ENCODE results near the gene ABL2.

Gene ABL2

DNA sequence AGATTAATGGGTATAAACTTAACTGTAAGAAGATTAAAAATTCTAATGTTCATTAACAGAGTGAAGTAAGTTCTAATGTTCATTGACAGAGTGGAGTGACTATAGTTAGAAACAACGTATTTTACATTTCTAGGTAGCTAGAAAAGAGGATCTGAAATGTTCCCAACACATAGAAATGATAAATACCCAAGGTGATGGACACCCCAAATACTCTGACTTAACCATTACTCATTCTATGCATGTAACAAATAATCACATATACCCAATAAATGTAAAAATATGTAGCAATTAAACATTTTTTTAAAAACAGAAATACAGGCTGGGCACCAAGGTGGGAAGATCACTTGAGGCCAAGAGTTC is 62.1 kb downstream of the ABL2 start:
- Histone ChIP-seq H3K4me1 (ENCODE audit: control insufficient read depth, insufficient read depth, low read length) (peaks cover 10% of the 10 kb centered on the region), H3K27me3 (ENCODE audit: control insufficient read depth, insufficient read depth, low read length) (no peaks in the 10 kb centered on the region)

DNA sequence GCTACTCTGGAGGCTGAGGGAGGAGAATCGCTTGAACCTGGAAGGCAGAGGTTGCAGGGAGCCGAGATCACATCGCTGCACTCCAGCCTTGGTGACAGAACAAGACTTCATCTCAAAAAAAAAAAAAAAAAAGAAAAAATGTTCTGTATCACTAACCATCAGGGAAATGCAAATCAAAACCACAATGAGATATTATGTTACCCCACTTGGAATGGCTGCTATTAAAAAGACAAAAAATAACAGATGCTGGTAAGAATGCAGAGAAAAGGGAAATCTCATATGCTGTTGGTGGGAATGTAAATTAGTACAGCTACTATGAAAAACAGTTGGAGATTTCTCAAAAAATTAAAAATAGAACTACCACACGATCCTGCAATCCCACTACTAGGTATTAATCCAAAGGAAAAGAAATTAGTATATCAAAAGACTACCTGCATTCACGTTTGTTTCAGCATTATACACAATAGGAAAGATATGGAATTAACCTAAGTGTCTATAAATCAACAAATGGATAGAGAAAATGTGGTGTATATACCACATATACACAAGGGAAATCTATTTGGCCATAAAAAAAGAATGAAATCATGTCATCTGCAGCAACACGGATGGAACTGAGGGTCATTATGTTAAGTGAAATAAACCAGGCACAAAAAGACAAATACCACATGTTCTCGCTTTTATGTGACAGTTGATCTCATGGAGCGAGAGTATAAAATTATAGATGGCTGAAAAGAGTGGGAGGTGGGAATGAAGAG is 62.6 kb downstream of the ABL2 start:
- H3K36me3 ChIP-seq (ENCODE audit: control insufficient read depth, insufficient read depth, low read length): no peaks in the 10 kb centered on the region
- no peak overlapping the region for H3K4me3 ChIP-seq (ENCODE audit: low read depth, low read length)
- no peaks in the 10 kb centered on the region for H3K9me3 ChIP-seq (ENCODE audit: control insufficient read depth, insufficient read depth, low read length)

More for the DNA sequence above, 62.1 kb downstream of the ABL2 start:
- Histone ChIP-seq H3K36me3 (ENCODE audit: control insufficient read depth, insufficient read depth, low read length) (no peaks in the 10 kb centered on the region), H3K9ac (ENCODE audit: low read depth, low read length) (no peak overlapping the region), H3K4me3 (ENCODE audit: low read depth, low read length) (no peak overlapping the region), H3K9me3 (ENCODE audit: control insufficient read depth, insufficient read depth, low read length) (no peaks in the 10 kb centered on the region)

DNA sequence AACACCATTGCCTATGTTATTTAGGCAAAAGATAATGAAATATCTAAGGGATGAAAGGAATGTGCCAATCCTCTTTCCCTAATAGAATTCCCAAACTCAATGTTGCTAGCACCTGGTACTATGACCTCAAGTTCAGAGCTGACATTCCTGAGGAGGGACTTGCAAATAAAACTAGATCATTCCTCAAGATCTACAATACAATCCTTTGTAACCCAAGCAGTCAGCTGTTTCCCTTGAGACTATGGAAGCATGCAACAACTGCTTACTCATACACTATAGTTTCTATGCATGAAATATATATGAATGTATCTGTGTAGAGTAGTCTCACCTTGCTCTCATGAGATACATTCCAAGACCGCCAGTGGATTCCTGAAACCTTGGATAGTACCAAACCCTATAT is 65.0 kb downstream of the ABL2 start:
- Histone ChIP-seq H3K4me1 (ENCODE audit: control insufficient read depth, insufficient read depth, low read length) (peaks cover 8% of the 10 kb centered on the region), H3K27me3 (ENCODE audit: control insufficient read depth, insufficient read depth, low read length) (no peaks in the 10 kb centered on the region), H3K9me3 (ENCODE audit: control insufficient read depth, insufficient read depth, low read length) (no peaks in the 10 kb centered on the region), H3K9ac (ENCODE audit: low read depth, low read length) (no peak overlapping the region), H3K4me3 (ENCODE audit: low read depth, low read length) (no peak overlapping the region), H3K36me3 (ENCODE audit: control insufficient read depth, insufficient read depth, low read length) (no peaks in the 10 kb centered on the region)

More for the DNA sequence above, 62.6 kb downstream of the ABL2 start:
- H3K9ac ChIP-seq (ENCODE audit: low read depth, low read length): no peak overlapping the region
- no peaks in the 10 kb centered on the region for H3K27me3 ChIP-seq (ENCODE audit: control insufficient read depth, insufficient read depth, low read length)
- peaks cover 10% of the 10 kb centered on the region for H3K4me1 ChIP-seq (ENCODE audit: control insufficient read depth, insufficient read depth, low read length)

DNA sequence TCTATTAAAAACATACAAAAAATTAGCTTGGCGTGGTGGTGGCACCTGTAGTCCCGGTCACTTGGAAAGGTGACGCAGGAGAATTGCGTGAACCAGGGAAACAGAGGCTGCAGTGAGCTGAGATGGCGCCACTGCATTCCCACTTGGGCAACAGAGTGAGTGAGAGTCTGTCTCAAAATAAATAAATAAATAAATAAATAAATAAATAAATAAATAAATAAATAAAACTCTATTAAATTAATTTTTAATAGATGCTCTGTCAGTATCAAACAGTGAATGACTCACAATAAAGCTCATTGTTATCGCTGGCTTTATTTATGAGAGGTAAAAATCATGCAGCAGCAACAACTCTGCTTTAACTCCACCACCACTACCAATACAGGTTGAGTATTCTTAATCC is 72.8 kb downstream of the ABL2 start:
- Histone ChIP-seq H3K36me3 (ENCODE audit: control insufficient read depth, insufficient read depth, low read length) (no peaks in the 10 kb centered on the region), H3K27me3 (ENCODE audit: control insufficient read depth, insufficient read depth, low read length) (no peaks in the 10 kb centered on the region), H3K4me1 (ENCODE audit: control insufficient read depth, insufficient read depth, low read length) (no peaks in the 10 kb centered on the region), H3K4me3 (ENCODE audit: low read depth, low read length) (no peak overlapping the region), H3K9me3 (ENCODE audit: control insufficient read depth, insufficient read depth, low read length) (no peaks in the 10 kb centered on the region), H3K9ac (ENCODE audit: low read depth, low read length) (no peak overlapping the region)

DNA sequence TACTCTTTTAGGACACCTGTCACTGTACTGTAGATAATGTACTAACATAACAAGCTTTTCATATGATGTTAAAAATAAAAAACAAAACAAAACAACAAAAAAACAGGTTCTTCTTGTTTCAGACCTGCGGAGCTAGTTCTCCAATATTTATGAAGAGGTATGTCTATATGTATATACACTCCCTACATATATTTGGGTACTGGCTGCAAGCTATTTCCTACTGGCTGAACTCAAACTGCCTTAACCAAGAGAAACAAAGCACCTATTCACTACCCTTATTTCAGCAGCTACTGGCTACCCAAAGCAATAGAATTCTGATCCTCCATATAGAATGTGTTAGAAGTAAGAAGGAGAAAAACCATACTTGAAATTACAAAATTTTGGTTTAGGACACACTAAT is 73.5 kb downstream of the ABL2 start:
- no peaks in the 10 kb centered on the region for H3K36me3 ChIP-seq (ENCODE audit: control insufficient read depth, insufficient read depth, low read length)
- no peaks in the 10 kb centered on the region for H3K9me3 ChIP-seq (ENCODE audit: control insufficient read depth, insufficient read depth, low read length)
- H3K4me3 ChIP-seq (ENCODE audit: low read depth, low read length): no peak overlapping the region
- H3K9ac ChIP-seq (ENCODE audit: low read depth, low read length): no peak overlapping the region
- H3K27me3 ChIP-seq (ENCODE audit: control insufficient read depth, insufficient read depth, low read length): no peaks in the 10 kb centered on the region
- H3K4me1 ChIP-seq (ENCODE audit: control insufficient read depth, insufficient read depth, low read length): no peaks in the 10 kb centered on the region

DNA sequence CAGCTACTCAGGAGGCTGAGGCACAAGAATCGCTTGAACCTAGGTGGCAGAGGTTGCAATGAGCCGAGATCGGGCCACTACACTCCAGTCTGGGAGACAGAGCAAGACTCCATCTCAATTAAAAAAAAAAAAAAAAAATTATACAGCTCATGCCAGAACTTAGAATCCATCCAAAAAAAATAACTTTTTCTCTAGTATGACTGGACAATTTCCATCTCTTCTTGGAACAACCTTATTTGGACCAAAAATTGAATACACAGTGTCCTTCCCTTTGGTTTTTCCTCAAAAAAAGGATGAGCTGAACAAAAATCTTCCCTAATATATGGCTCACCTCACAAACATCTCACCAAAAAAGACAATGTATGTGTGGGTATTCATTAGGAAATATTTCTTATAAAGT is 73.9 kb downstream of the ABL2 start:
- H3K27me3 ChIP-seq (ENCODE audit: control insufficient read depth, insufficient read depth, low read length): no peaks in the 10 kb centered on the region
- no peak overlapping the region for H3K4me3 ChIP-seq (ENCODE audit: low read depth, low read length)
- H3K9ac ChIP-seq (ENCODE audit: low read depth, low read length): no peak overlapping the region
- H3K36me3 ChIP-seq (ENCODE audit: control insufficient read depth, insufficient read depth, low read length): no peaks in the 10 kb centered on the region
- no peaks in the 10 kb centered on the region for H3K4me1 ChIP-seq (ENCODE audit: control insufficient read depth, insufficient read depth, low read length)
- no peaks in the 10 kb centered on the region for H3K9me3 ChIP-seq (ENCODE audit: control insufficient read depth, insufficient read depth, low read length)

DNA sequence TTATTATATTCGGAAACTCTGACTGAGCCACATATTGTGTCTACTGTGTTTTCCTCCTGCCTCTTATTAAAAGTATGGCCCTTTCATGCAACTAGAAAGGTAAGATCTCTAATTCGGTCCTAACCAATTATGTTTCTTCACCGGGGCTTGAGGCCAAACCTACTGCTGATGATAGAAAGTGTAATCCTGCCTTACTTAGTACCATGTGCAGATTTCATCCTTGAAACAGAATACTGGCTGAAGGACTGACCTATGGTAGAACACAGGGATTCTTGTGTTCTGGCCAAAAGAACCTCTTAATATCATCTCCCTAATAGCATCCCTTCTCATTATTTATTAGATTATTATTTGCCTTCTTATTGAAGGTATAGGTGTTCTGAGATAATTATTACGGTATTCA is 75.0 kb downstream of the ABL2 start:
- Histone ChIP-seq H3K4me1 (ENCODE audit: control insufficient read depth, insufficient read depth, low read length) (no peaks in the 10 kb centered on the region), H3K4me3 (ENCODE audit: low read depth, low read length) (no peak overlapping the region), H3K27me3 (ENCODE audit: control insufficient read depth, insufficient read depth, low read length) (no peaks in the 10 kb centered on the region), H3K9ac (ENCODE audit: low read depth, low read length) (no peak overlapping the region), H3K9me3 (ENCODE audit: control insufficient read depth, insufficient read depth, low read length) (peaks cover 2% of the 10 kb centered on the region), H3K36me3 (ENCODE audit: control insufficient read depth, insufficient read depth, low read length) (no peaks in the 10 kb centered on the region)

DNA sequence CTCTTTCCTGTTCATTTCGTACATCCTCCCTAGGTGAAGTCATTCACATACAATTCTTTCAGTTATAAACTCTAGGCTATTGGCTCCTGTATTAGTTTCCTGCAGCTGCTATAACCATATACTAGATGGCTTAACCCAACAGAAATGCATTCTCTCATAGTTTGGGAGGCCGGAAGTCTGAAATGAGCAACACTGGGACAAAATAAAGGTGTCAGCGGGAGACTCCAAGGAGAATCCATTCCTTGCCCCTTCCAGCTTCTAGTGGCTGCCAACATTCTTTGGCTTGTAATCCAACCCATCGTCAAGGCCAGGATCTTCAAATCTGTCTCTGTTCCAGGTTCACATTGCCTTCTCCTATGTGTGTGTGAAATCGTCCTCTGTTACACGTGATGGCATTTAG is 76.3 kb downstream of the ABL2 start:
- no peaks in the 10 kb centered on the region for H3K4me1 ChIP-seq (ENCODE audit: control insufficient read depth, insufficient read depth, low read length)
- peaks cover 2% of the 10 kb centered on the region for H3K9me3 ChIP-seq (ENCODE audit: control insufficient read depth, insufficient read depth, low read length)
- H3K4me3 ChIP-seq (ENCODE audit: low read depth, low read length): no peak overlapping the region

DNA sequence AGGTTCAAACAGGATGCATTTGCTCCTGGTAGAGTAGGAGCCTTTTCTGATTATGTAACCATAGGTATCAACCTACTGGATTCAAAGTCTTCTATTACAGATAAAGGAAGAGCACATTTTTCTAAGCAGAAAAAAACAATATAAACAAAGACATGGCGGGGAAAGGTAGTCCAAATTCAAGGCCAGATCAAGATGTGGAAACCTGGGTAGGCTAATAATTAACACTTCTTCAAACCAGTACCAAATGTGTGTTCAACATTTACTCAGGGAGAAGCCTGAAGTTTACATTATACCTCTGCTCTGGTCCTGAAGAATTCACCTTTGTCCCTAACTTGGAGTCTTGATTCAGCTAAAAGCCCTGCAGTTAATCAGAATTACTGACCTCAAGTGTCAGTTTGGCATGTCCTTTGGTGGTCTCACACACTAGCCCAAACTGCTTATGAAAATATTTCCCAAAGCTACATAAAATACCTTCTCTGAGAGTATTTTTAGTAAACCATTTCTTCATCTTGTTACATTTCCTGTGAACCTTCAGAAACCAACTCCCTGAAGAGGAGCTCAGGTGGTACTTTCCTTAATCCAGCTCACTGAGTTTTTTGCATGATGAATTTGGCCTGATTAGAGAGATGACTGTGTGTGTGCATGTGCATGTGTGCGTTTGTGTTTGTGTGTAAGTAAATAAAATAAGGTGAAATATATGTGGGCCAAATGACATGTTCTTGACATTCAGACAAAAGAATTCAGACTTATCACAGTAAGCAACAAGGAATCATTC is 77.4 kb downstream of the ABL2 start:
- Histone ChIP-seq H3K9me3 (ENCODE audit: control insufficient read depth, insufficient read depth, low read length) (peaks cover 2% of the 10 kb centered on the region), H3K27me3 (ENCODE audit: control insufficient read depth, insufficient read depth, low read length) (no peaks in the 10 kb centered on the region), H3K9ac (ENCODE audit: low read depth, low read length) (no peak overlapping the region), H3K36me3 (ENCODE audit: control insufficient read depth, insufficient read depth, low read length) (no peaks in the 10 kb centered on the region), H3K4me3 (ENCODE audit: low read depth, low read length) (no peak overlapping the region), H3K4me1 (ENCODE audit: control insufficient read depth, insufficient read depth, low read length) (no peaks in the 10 kb centered on the region)

More for the DNA sequence above, 76.3 kb downstream of the ABL2 start:
- H3K9ac ChIP-seq (ENCODE audit: low read depth, low read length): no peak overlapping the region
- no peaks in the 10 kb centered on the region for H3K27me3 ChIP-seq (ENCODE audit: control insufficient read depth, insufficient read depth, low read length)
- no peaks in the 10 kb centered on the region for H3K36me3 ChIP-seq (ENCODE audit: control insufficient read depth, insufficient read depth, low read length)

DNA sequence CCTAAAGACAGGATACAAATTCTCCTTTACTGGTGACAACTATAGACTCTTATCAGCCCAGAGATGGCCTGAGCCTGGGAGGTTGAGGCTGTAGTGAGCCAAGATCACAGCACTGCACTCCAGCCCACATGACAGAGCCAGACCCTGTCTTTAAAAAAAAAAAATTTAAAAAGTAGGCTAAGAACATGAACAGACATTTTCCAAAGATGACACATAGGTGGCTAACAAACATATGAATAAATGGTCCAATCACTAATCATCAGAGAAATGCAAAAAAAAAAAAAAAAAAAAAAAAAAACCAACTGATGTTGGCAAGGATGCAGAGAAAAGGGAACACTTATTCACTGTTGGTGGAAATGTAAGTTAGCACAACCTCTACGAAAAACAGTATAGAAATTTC is 82.6 kb downstream of the ABL2 start:
- H3K9me3 ChIP-seq (ENCODE audit: control insufficient read depth, insufficient read depth, low read length): peaks cover 2% of the 10 kb centered on the region
- peaks cover 3% of the 10 kb centered on the region for H3K4me1 ChIP-seq (ENCODE audit: control insufficient read depth, insufficient read depth, low read length)
- H3K4me3 ChIP-seq (ENCODE audit: low read depth, low read length): no peak overlapping the region
- no peaks in the 10 kb centered on the region for H3K36me3 ChIP-seq (ENCODE audit: control insufficient read depth, insufficient read depth, low read length)
- H3K27me3 ChIP-seq (ENCODE audit: control insufficient read depth, insufficient read depth, low read length): no peaks in the 10 kb centered on the region
- H3K9ac ChIP-seq (ENCODE audit: low read depth, low read length): no peak overlapping the region

DNA sequence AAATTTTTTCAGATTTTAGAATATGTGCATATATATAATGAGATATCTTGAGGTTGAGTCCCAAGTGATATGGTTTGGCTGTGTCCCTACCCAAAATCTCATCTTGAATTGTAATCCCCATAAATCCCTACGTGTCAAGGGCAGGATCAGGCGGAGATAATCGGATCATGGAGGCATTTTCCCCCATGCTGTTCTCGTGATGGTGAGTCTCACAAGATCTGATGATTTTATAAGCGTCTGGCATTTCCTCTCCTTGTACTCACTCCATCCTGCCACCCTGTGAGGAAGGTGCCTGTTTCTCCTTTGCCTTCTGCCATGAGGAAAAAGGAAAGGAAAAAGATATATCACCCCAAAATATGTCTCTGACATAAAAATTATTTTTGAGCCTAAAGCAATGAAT is 83.0 kb downstream of the ABL2 start:
- Histone ChIP-seq H3K9ac (ENCODE audit: low read depth, low read length) (no peak overlapping the region), H3K36me3 (ENCODE audit: control insufficient read depth, insufficient read depth, low read length) (no peaks in the 10 kb centered on the region), H3K9me3 (ENCODE audit: control insufficient read depth, insufficient read depth, low read length) (peaks cover 2% of the 10 kb centered on the region), H3K4me3 (ENCODE audit: low read depth, low read length) (no peak overlapping the region), H3K4me1 (ENCODE audit: control insufficient read depth, insufficient read depth, low read length) (peaks cover 4% of the 10 kb centered on the region), H3K27me3 (ENCODE audit: control insufficient read depth, insufficient read depth, low read length) (no peaks in the 10 kb centered on the region)

DNA sequence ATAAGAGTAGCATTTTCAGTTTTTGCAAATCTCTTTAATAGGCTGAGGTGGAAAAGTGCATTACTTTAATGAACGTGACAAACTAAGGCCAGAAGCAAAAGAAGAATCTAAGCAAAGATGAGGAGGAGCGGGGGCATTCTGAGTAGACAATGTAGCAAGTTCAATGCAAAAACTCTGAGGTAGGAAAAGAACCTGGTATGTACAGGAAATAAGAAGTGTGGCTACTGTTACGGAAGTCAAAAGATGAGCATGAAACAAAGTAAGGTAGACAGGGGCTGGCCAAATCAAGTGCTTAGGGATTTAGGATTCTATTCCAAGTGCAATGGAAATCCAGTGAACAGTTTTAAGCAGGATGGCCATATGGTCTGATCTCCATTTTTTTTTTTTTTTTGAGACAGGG is 84.0 kb downstream of the ABL2 start:
- Histone ChIP-seq H3K9ac (ENCODE audit: low read depth, low read length) (no peak overlapping the region), H3K27me3 (ENCODE audit: control insufficient read depth, insufficient read depth, low read length) (no peaks in the 10 kb centered on the region), H3K4me1 (ENCODE audit: control insufficient read depth, insufficient read depth, low read length) (peaks cover 4% of the 10 kb centered on the region), H3K36me3 (ENCODE audit: control insufficient read depth, insufficient read depth, low read length) (no peaks in the 10 kb centered on the region), H3K9me3 (ENCODE audit: control insufficient read depth, insufficient read depth, low read length) (peaks cover 2% of the 10 kb centered on the region), H3K4me3 (ENCODE audit: low read depth, low read length) (no peak overlapping the region)

All from iPS-15b (cell line).